HG03457 (cell line): ENCODE data around the gene XRCC3.

ENCODE experiments used
- ATAC-seq: cut with Tn5 transposase; IDR thresholded peaks from one replicate; pipeline ENCODE4 v1.9.1; 2021; ENCODE audit warnings: moderate number of reproducible peaks; ENCODE audit not compliant: unreplicated experiment

Gene XRCC3

DNA sequence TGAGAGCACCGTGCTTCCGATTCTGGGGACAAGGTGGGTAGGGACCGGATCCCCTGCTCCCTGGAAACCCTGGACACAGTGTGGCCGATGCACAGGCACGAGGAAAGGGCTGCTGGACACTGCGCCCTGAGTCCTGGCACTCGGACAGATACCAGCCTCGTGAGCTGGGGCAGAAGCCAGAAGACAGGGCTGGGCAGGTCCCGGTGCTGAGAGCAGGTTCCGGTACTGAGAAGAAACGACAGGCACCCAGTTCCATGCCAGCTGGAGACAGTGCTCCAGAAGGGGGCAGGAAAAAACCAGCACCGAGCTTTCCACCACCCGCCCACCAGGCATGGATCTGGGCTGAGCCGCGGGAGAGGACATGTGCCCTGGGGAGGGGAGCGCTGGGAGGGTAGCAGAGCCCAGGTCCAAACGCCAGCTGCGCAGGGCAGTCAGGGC is 6.5 kb downstream of the XRCC3 start:
- no peak for ATAC-seq

GRCh38 chr14:103707329-103708263 is 7.7 kb downstream of the XRCC3 start:
- no peak for ATAC-seq

DNA sequence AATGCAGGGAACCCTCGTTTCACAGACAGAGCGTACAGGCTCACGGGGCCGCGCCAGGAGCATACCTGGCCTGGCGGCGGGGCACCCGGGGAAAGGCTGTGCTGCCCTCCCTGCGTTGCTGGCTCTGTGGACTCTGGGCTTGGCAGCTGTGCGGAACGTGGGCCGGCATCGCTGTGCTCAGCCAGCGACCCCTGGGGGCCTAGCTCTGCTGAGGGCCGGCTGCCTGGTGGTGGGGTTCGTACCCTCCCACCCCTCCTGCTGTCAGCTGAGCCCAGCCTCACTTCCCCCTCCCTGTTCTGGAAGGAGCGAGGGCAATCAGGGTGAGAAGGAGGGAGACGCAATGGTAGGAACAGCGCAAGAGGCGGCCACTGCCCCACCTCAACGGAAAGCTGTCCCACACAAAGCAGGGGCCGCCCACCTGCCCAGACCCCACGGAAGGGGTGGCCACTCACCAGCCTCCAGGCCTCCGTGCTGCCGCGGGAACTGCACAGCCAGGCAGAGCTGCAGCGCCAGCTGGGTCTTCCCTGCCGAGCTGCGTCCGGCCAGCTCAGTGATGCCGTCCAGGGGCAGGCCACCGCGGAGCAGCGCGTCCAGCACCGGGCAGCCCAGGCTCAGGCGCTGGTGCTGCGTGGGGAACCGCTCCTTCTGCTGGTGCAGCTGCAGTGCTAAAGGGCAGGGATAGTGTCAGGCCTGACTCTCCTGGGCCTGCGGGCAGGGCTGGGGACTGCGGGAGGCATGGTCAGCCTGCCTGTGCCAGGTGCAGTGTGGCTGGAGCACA is 8.5 kb downstream of the XRCC3 start:
- ATAC-seq = no peak

GRCh38 chr14:103705504-103706284 is 9.6 kb downstream of the XRCC3 start:
- no peak for ATAC-seq

DNA sequence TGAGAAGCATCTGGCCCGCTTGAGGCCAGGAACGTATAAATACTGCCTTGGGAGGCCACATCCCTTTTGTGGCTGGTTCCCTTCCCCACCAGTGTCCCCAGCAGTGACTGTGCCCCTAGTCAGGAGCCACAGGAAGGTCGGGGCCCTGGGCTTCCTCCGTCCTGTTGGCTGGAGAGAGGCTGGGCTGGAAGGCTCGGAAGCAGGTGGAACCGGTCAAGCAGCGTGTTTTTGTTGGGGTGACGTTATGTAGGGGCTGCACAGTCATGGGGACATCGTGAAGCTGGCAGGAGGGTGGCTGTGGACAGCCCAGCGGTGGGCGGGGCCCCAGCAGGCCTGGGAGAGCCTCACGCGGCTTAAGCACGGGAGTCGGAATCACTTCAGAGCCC is 10.1 kb downstream of the XRCC3 start:
- no peak for ATAC-seq

DNA sequence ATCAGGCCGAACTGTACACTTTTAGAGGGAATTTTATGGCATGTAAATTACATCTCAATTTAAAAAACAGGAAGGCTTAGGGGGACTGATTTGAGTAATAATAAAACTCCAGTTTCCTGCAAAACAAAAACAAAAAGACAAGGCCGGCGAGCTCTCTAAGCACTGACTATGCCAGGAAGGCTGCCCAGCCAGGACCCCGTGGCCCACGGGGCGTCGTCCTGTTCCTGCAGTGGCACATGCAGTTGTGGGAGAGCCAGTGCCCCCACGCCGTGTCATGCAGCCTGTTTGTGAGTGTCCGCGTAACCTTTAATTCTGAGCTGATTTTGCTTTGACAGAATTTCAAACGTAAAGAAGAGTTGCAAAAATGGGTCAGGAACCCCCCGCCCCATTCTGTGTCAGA is 10.5 kb downstream of the XRCC3 start:
- no peak for ATAC-seq

DNA sequence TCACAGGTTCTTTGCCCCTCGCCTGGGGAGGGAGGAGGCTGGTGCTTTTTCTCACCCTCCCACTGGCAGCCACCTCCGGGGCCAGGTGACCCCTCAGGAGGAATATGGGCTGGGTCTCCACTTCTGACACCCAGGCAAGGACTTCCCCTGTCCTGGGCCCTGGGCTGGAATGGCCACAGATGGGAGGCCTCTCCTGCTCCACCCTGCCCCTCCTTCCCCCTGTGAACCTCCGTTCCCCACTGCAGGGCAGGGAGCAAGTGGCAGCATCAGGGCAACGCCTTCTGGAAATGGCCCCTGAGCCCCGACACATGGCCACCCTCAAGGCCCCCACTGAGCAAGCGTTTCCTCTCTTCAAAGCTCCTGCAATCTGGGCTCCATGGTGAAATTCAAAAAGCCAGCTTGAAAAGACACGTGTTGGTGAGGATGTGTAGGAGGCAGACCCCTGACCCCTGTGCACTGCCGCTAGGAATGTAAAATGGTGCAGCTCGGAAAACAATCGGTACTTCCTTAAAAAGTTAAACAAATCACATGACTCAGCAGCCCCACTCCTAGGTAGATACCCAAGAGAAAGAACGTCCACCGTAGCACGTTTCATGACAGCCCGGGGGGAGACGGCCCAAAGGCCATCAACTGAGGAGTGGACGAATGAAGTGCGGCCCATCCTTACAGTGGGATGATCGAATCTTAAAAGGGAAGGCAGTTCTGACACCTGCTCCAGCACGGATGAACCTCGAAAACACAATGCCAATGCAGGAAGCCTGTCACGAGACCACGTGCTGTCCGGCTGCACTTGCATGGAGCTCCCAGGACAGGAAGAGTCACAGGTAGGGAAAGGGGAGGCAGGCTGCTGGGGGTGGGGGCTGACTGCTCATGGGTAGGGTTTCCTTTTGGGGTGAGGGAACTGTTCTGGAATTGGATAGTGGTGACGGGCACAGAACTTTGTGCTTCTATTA is 11.5 kb downstream of the XRCC3 start:
- no peak for ATAC-seq

GRCh38 chr14:103702497-103703432 is 12.5 kb downstream of the XRCC3 start:
- ATAC-seq = no peak

DNA sequence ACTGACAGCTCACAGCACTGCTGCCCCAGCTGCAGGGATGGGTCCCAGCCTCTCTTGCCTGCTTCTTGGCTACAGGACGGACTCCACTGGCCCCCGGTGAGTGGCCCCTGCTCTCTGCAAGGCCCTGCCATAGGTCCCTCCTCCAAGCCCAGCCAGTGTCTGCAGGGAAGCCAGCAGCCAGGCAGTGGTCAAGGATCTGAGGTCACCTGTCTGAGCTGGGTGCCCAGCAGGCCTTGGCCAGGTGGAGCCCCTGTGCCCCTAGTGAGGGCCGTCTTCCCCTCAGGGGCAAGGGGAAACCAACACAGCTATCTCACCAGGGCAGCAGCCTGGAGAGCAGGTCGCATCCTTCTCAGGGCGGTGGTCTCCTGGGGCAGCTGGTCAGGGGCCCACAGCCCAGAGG is 13.2 kb downstream of the XRCC3 start:
- no peak for ATAC-seq

GRCh38 chr14:103700753-103701490 is 14.3 kb downstream of the XRCC3 start:
- no peak for ATAC-seq

GRCh38 chr14:103699901-103700752 is 15.1 kb downstream of the XRCC3 start:
- no peak for ATAC-seq

DNA sequence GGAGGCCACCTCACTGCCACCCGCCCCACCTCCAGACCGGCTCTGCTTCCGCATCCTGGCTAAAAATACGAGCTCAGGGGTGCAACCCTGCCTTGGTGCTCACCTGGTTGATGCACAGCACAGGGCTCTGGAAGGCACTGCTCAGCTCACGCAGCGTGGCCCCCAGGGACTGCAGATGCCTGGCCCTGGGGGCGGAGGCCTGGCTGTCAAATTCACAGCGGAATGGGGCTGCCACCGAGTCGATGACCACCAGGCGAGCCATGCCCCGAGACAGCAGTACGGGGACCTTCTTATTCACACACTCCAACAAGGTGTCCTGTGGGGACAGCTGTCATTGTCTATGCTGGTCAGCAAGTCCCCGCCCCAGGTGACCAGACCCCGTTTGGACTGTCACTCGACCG is 16.0 kb downstream of the XRCC3 start:
- ATAC-seq = no peak

- ATAC-seq = no peak
These were observed 16.6 kb downstream of the XRCC3 start for GRCh38 chr14:103698380-103699260.

- no peak for ATAC-seq
These were observed 17.5 kb downstream of the XRCC3 start for GRCh38 chr14:103697603-103698379.

DNA sequence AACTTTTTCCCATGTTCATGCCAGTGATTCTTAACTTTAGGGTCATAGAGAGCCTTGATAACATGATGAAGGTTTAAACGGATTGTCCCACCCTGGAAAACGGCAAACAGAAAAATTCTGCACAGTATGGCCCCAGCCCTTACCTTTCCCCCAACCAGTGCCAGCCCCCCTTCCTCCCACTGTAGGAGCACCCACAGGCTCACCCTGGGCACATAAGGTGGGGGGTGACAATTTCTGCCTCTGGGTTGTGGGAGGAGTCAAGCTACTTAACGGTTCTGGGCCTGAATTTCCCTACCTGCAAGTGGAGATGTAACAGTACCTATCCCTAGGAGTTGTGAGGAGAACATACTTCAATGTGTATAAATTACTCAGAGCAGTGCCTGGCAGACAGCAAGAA is 18.0 kb downstream of the XRCC3 start:
- ATAC-seq = no peak
